ENCODE data around the gene ABHD17C.
"Not testable (repeated sequence)": the region's sequence is repeated elsewhere in the genome, so short reads cannot be mapped to it uniquely, and the experiment has no call there.

Gene ABHD17C

GRCh38 chr15:80695099-80695910 lies at the start of gene ABHD17C:
Gene ABHD17C, plus strand, starts transcription at chr15:80695310. Its CDS starts 120 bp downstream, at chr15:80695430.
- no peak for DNase-seq (ENCODE audit: low read depth, low spot score)

DNA sequence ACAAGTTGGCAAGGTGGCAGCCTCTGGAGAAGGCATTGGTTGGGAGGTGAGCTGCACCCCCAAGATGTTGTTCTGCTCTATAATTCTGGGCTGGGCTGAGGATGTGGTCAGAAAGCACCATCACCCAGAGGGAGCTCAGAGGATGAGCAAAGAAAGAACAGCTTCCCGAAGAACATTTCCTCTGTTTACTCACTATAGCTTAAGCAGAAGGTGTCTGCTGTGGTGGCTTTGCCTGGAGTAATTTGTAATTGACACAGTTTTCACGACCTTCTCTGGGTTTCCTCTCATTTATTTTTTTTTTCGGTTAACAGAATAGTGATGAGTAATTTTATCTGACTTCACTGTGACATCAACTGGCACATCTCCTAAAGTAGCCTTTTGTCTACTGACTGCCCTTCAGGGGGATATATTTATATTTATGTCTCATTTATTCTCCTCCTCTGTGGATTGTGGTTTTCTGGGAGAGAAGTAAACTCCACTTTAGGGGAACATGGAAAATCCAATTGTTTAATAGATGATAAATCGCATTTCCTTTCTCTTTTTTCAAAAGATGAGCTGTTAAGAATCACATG lies 49.5 kb upstream of the ABHD17C start:
- no peak for DNase-seq (ENCODE audit: low read depth, low spot score)

- DNase-seq (ENCODE audit: low read depth, low spot score) = not testable (repeated sequence)
Observed at GRCh38 chr15:80647424-80647823, 47.7 kb upstream of the ABHD17C start.

- DNase-seq (ENCODE audit: low read depth, low spot score) = no peak
Observed at GRCh38 chr15:80654299-80654698, 40.8 kb upstream of the ABHD17C start.

DNA sequence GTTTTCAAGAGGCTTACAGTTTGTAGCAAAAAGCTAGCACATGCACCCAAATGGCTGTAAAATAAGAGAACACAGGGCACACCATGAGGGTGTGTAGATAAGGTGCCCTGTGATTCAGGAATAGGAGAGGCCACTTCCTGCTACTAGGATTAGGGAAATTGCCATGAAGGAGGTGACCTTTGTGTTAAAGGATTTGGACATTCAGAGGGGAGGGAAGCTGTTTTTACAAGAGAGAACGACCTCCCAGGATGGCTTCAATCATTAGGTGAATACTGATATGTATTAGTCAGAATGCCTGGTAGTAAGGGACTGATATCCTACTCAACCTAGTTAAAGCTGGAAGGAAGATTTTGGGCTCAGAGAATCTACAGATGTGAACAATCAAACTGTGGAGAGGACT lies 35.7 kb upstream of the ABHD17C start:
- DNase-seq (ENCODE audit: low read depth, low spot score) = no peak

DNA sequence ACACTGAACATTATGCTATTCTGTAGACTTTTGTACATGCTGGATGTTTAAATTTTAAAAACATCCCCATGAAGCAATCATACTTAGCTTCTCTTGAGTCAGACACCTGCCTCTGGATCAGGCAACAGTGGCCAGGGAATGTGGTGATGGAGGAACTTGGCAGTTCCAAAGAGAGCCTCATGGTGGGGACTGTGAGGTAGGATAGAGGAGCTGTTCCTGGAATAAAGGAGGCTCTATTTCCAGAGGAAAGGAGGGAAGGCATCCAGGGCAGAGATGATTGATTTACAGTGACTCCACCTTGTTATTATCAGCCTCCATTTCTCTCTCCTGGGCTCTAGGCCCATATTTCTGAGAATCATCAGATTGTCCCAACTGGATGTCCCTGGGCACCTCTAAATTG lies 35.0 kb upstream of the ABHD17C start:
- DNase-seq (ENCODE audit: low read depth, low spot score) = no peak

DNA sequence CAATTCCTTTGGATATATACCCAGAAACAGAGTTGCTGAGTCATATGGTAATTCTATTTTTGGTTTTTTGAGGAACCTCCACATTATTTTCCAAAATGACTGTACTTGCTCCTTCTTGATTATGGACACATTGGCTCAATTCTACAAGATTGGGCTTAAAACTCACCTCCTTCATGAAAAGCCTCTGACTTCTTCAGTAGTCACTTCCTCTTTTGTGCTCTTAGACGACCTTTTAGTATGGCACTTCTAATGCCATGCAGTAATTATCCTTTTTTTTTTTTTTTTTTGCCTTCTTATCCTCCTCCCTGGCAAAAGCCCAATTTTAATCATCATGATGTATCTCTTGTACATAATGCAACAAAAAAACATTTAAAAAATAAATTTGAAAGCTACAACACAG lies 33.0 kb upstream of the ABHD17C start:
- no peak for DNase-seq (ENCODE audit: low read depth, low spot score)

DNA sequence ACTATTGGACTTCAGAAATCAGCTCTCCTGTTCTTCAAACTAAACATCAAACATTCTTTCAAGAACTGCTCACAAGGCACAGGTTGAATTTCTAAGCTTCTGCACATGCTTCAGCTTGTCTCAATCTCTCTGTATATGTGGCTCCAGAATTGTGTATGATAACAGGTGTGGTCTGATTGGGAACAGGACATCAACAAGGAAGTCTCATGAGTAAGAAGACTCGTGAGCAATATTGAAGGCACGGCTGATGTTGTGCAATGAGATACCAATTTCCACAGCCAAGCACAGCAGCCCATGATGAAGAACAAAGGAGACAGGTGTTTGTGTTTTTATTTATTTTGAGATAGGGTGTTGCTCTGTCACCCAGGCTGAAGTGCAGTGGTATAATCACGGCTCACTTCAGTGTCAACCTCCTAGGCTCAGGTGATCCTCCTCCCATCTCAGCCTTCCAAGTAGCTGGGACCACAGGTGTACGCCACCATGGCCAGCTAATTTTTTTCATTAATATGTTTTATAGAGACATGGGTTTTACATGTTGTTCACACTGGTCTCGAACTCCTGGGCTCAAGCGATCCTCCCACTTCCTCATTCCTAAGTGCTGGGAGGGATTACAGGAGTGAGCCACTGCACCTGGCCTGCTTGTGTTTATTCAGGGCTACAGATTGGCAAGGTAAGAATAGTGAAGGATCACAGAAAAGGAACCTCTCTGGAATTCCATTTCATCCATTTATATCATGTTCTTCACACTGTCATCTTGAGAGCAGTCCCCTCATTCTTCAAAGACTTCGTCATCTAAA lies 32.2 kb upstream of the ABHD17C start:
- DNase-seq (ENCODE audit: low read depth, low spot score) = no peak

GRCh38 chr15:80665151-80665550 lies 30.0 kb upstream of the ABHD17C start:
- no peak for DNase-seq (ENCODE audit: low read depth, low spot score)

- no peak for DNase-seq (ENCODE audit: low read depth, low spot score)
Observed at GRCh38 chr15:80667936-80668335, 27.2 kb upstream of the ABHD17C start.

- no peak for DNase-seq (ENCODE audit: low read depth, low spot score)
Observed at GRCh38 chr15:80668546-80669236, 26.4 kb upstream of the ABHD17C start.

- DNase-seq (ENCODE audit: low read depth, low spot score) = no peak
Observed at GRCh38 chr15:80669663-80670273, 25.3 kb upstream of the ABHD17C start.

DNA sequence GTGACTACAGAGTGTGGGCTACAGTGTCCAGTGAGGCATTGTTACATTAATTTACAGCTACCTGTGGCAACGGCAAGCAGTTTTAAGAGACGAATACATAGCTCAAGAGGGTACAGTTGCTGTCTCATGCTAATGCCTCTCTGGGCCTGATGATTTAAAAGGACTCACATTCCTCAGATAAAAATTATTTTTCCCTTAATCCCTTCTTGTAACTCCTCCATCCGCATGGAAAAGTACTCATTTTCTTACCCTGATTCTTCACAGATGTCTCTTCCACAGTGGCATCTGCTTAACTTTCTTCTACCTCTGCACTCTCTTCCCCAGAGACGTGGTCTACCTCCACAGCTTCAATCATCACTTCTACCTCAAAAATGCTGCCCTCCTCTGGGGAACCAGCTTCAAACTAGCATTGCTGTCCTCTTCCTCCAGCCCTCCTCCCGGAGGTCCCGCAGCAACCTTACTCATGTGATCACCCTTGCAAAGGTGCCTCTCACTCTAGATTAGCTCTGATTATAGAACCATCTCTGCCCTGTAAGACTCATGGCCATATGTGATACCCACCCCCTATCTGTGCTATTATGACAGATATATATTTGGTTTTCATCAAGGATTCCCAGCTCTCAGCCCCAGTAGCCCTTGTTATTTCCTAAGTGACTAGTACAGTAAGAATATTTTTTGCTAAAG lies 21.4 kb upstream of the ABHD17C start:
- no peak for DNase-seq (ENCODE audit: low read depth, low spot score)

- DNase-seq (ENCODE audit: low read depth, low spot score) = no peak
Observed at GRCh38 chr15:80674245-80674614, 20.9 kb upstream of the ABHD17C start.

- no peak for DNase-seq (ENCODE audit: low read depth, low spot score)
Observed at GRCh38 chr15:80677041-80677440, 18.1 kb upstream of the ABHD17C start.

- no peak for DNase-seq (ENCODE audit: low read depth, low spot score)
Observed at GRCh38 chr15:80679167-80679803, 15.8 kb upstream of the ABHD17C start.

GRCh38 chr15:80679804-80680175 lies 15.3 kb upstream of the ABHD17C start:
- no peak for DNase-seq (ENCODE audit: low read depth, low spot score)

- no peak for DNase-seq (ENCODE audit: low read depth, low spot score)
Observed at GRCh38 chr15:80682201-80682600, 12.9 kb upstream of the ABHD17C start.

GRCh38 chr15:80684697-80685096 lies 10.4 kb upstream of the ABHD17C start:
- no peak for DNase-seq (ENCODE audit: low read depth, low spot score)

- no peak for DNase-seq (ENCODE audit: low read depth, low spot score)
Observed at GRCh38 chr15:80685628-80686027, 9.5 kb upstream of the ABHD17C start.

DNA sequence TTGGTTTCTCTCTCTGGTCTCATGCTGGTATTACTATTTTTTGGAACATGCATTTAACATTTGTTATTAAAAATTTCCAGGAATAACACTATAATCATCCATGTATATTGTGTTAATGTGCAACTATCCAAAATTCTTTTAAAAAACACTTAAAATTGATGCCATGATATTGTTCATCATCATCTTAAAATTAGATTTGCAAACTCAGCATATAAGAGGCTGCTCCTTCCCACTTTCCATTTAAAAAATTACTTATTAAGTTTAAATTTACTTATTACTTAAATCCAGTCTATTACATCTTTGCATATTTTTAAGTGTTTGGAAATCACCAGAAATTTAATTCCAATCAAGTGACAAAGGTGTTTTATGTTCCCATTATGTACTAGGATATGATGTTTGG lies 5.8 kb upstream of the ABHD17C start:
- no peak for DNase-seq (ENCODE audit: low read depth, low spot score)

Data from activated CD4-positive, CD25-positive, alpha-beta regulatory T cell treated with anti-CD3 and anti-CD28 coated beads, Interleukin-2, amount 50 U/mL, for 16 hours (primary cell).